ENCODE data around the gene ELAVL2.

ELAVL2 gene

GRCh38 chr9:23830929-23831730, 5.1 kb upstream of the ELAVL2 start:
- no peaks in the 10 kb centered on the region for H3K4me1 ChIP-seq (ENCODE audit: insufficient read depth, low read length, severe bottlenecking)
- TF ChIP-seq EZH2 (IDR thresholded peaks at IDR 0.05; ENCODE audit: borderline replicate concordance, low read length) (no peak), CTCF (IDR thresholded peaks at IDR 0.05; ENCODE audit: low read length) (no peak)
- no peaks in the 10 kb centered on the region for H3K27me3 ChIP-seq (ENCODE audit: insufficient read depth, low read length)
- H2AFZ ChIP-seq (ENCODE audit: low read length) = no peak overlapping the region
- no peaks in the 10 kb centered on the region for H4K20me1 ChIP-seq (ENCODE audit: insufficient read depth, low read length)
- no peaks in the 10 kb centered on the region for H3K79me2 ChIP-seq (ENCODE audit: insufficient read depth, low read length)
- H3K36me3 ChIP-seq (ENCODE audit: insufficient read depth, low read length) = no peaks in the 10 kb centered on the region
- no peaks in the 10 kb centered on the region for H3K9me2 ChIP-seq (ENCODE audit: low read depth, low read length)
- no peaks in the 10 kb centered on the region for H3F3A ChIP-seq (ENCODE audit: insufficient read depth, low read length)
- no peak overlapping the region for H3K4me3 ChIP-seq (ENCODE audit: low read depth, low read length, poor library complexity, severe bottlenecking)
- no peak overlapping the region for H3K9ac ChIP-seq (ENCODE audit: low read length)
- H3K27ac ChIP-seq (ENCODE audit: low read depth, low read length, poor library complexity, severe bottlenecking) = no peak overlapping the region
- H3K9me3 ChIP-seq (ENCODE audit: low read length) = no peaks in the 10 kb centered on the region
- H3K4me2 ChIP-seq (ENCODE audit: low read length) = no peak overlapping the region

GRCh38 chr9:23830476-23830805, 4.4 kb upstream of the ELAVL2 start:
- TF ChIP-seq EZH2 (IDR thresholded peaks at IDR 0.05; ENCODE audit: borderline replicate concordance, low read length) (no peak), CTCF (IDR thresholded peaks at IDR 0.05; ENCODE audit: low read length) (no peak)
- no peaks in the 10 kb centered on the region for H3K9me3 ChIP-seq (ENCODE audit: low read length)
- H3K27ac ChIP-seq (ENCODE audit: low read depth, low read length, poor library complexity, severe bottlenecking) = no peak overlapping the region
- H3K79me2 ChIP-seq (ENCODE audit: insufficient read depth, low read length) = no peaks in the 10 kb centered on the region
- no peaks in the 10 kb centered on the region for H3K36me3 ChIP-seq (ENCODE audit: insufficient read depth, low read length)
- no peaks in the 10 kb centered on the region for H3K4me1 ChIP-seq (ENCODE audit: insufficient read depth, low read length, severe bottlenecking)
- H3K9me2 ChIP-seq (ENCODE audit: low read depth, low read length) = no peaks in the 10 kb centered on the region
- H2AFZ ChIP-seq (ENCODE audit: low read length) = no peak overlapping the region
- H3K4me2 ChIP-seq (ENCODE audit: low read length) = no peak overlapping the region
- no peaks in the 10 kb centered on the region for H4K20me1 ChIP-seq (ENCODE audit: insufficient read depth, low read length)
- no peak overlapping the region for H3K4me3 ChIP-seq (ENCODE audit: low read depth, low read length, poor library complexity, severe bottlenecking)
- H3K9ac ChIP-seq (ENCODE audit: low read length) = no peak overlapping the region
- no peaks in the 10 kb centered on the region for H3K27me3 ChIP-seq (ENCODE audit: insufficient read depth, low read length)
- no peaks in the 10 kb centered on the region for H3F3A ChIP-seq (ENCODE audit: insufficient read depth, low read length)

- Histone ChIP-seq H4K20me1 (ENCODE audit: insufficient read depth, low read length) (no peaks in the 10 kb centered on the region), H3K9me2 (ENCODE audit: low read depth, low read length) (no peaks in the 10 kb centered on the region), H3K9me3 (ENCODE audit: low read length) (no peaks in the 10 kb centered on the region), H3K36me3 (ENCODE audit: insufficient read depth, low read length) (no peaks in the 10 kb centered on the region), H3K9ac (ENCODE audit: low read length) (no peak overlapping the region), H3K4me2 (ENCODE audit: low read length) (no peak overlapping the region), H3K27me3 (ENCODE audit: insufficient read depth, low read length) (no peaks in the 10 kb centered on the region), H3K79me2 (ENCODE audit: insufficient read depth, low read length) (no peaks in the 10 kb centered on the region), H3K4me3 (ENCODE audit: low read depth, low read length, poor library complexity, severe bottlenecking) (no peak overlapping the region), H2AFZ (ENCODE audit: low read length) (no peak overlapping the region), H3K27ac (ENCODE audit: low read depth, low read length, poor library complexity, severe bottlenecking) (no peak overlapping the region), H3F3A (ENCODE audit: insufficient read depth, low read length) (no peaks in the 10 kb centered on the region), H3K4me1 (ENCODE audit: insufficient read depth, low read length, severe bottlenecking) (no peaks in the 10 kb centered on the region)
- no peak for TF ChIP-seq EZH2 (IDR thresholded peaks at IDR 0.05; ENCODE audit: borderline replicate concordance, low read length)
- no peak for TF ChIP-seq CTCF (IDR thresholded peaks at IDR 0.05; ENCODE audit: low read length)
Measured at GRCh38 chr9:23829580-23830475, 3.8 kb upstream of the ELAVL2 start.
